ENCODE results near the gene KIAA0753.

Gene KIAA0753

DNA sequence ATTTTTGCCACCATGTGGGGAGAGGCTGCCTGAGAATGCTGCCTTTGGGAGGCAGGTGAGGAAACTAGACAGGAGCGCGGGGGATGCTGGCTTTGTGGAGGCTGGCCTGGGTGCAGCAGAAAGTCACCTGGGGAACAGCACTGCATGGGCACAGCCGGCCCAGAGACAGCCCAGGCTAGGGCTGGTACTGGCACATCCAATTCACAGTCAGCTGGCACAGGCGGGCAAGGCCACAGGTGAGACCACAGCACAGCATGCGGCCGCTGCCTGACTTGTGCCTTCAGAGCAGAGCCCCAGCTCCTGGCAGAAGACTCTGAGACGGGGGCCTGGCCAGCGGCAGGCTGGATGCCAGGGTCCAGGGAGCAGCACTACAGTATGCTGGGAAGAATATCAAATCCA, 67.5 kb downstream of the KIAA0753 start:
- H3K27me3 ChIP-seq (replicated peaks; ENCODE audit: control insufficient read depth, insufficient read depth, low read length), result no peaks in the 10 kb centered on the region
- H3K36me3 ChIP-seq (ENCODE audit: control insufficient read depth, insufficient read depth, low read length), result no peaks in the 10 kb centered on the region; the same call in 1 of the 2 replicates
- H3K4me3 ChIP-seq (replicated peaks; ENCODE audit: low read depth, low read length), result no peak overlapping the region
- DNase-seq (ENCODE audit: extremely low read depth, insufficient read length), result no peak
- TF ChIP-seq, protein P1, sequence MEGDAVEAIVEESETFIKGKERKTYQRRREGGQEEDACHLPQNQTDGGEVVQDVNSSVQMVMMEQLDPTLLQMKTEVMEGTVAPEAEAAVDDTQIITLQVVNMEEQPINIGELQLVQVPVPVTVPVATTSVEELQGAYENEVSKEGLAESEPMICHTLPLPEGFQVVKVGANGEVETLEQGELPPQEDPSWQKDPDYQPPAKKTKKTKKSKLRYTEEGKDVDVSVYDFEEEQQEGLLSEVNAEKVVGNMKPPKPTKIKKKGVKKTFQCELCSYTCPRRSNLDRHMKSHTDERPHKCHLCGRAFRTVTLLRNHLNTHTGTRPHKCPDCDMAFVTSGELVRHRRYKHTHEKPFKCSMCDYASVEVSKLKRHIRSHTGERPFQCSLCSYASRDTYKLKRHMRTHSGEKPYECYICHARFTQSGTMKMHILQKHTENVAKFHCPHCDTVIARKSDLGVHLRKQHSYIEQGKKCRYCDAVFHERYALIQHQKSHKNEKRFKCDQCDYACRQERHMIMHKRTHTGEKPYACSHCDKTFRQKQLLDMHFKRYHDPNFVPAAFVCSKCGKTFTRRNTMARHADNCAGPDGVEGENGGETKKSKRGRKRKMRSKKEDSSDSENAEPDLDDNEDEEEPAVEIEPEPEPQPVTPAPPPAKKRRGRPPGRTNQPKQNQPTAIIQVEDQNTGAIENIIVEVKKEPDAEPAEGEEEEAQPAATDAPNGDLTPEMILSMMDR (IDR thresholded peaks at IDR 0.05; ENCODE audit: insufficient read depth, low read length, poor library complexity, severe bottlenecking), result no peak

DNA sequence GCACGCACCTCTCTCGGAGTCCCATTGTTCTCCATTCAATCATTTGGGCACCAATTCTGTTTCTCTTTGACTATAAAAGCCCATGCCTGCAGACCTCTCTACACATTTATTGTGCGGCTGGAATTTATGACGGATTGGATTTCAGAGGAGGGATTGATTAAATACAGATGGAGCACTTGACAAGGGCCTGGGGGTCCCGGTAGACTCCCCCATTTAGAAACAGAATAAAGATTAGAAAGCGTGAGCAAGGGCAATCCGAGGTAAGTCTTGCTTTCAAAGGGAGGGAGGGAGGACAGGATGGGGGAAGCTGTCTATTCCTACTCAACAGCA, 69.1 kb downstream of the KIAA0753 start:
- Histone ChIP-seq H3K36me3 (ENCODE audit: control insufficient read depth, insufficient read depth, low read length) (no peaks in the 10 kb centered on the region; the same call in 1 of the 2 replicates), H3K4me3 (replicated peaks; ENCODE audit: low read depth, low read length) (no peak overlapping the region), H3K27me3 (replicated peaks; ENCODE audit: control insufficient read depth, insufficient read depth, low read length) (no peaks in the 10 kb centered on the region; the same call in 1 of the 2 replicates)
- no peak for DNase-seq (ENCODE audit: extremely low read depth, insufficient read length)
- TF ChIP-seq, protein P1 (IDR thresholded peaks at IDR 0.05; ENCODE audit: insufficient read depth, low read length, poor library complexity, severe bottlenecking), result no peak

DNA sequence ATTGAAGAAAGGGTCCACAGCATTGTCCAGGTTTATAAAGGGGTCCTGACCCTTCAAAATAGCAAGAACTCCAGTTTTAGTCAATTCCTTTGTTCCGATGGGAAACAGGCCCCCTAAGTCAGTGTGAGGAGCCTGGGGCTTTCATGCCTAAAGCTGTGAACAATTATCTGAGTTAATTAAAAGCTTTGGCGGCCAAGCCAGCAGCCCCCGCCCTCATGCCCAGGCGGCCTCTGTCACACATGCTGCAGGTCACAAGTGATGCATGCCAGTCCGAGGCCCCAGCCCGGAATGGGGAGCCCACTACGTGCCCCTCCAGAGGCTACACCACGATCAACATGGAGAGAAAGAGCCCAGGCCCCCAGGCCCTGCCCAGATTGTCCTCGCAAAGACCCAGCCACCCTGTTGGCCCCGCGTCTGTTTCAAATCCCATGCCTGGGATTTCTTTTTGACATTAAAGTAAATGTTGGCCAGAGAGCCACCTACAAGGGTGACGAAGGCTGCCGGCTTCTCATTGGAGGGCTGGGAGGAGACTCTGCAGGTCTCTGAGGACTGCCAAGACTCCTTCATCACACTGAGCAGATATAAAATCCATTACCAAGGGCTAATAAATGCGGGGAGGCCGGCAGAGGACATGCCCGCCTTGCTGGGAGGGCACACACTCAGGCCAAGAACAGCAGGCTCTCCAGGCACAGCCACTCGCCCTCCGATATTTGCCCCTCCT, 69.6 kb downstream of the KIAA0753 start:
- TF ChIP-seq, protein P1 (IDR thresholded peaks at IDR 0.05; ENCODE audit: insufficient read depth, low read length, poor library complexity, severe bottlenecking), result no peak
- H3K27me3 ChIP-seq (replicated peaks; ENCODE audit: control insufficient read depth, insufficient read depth, low read length), result no peaks in the 10 kb centered on the region; the same call in 1 of the 2 replicates
- no peak for DNase-seq (ENCODE audit: extremely low read depth, insufficient read length)
- H3K4me3 ChIP-seq (replicated peaks; ENCODE audit: low read depth, low read length), result no peak overlapping the region
- no peaks in the 10 kb centered on the region for H3K36me3 ChIP-seq (ENCODE audit: control insufficient read depth, insufficient read depth, low read length)

DNA sequence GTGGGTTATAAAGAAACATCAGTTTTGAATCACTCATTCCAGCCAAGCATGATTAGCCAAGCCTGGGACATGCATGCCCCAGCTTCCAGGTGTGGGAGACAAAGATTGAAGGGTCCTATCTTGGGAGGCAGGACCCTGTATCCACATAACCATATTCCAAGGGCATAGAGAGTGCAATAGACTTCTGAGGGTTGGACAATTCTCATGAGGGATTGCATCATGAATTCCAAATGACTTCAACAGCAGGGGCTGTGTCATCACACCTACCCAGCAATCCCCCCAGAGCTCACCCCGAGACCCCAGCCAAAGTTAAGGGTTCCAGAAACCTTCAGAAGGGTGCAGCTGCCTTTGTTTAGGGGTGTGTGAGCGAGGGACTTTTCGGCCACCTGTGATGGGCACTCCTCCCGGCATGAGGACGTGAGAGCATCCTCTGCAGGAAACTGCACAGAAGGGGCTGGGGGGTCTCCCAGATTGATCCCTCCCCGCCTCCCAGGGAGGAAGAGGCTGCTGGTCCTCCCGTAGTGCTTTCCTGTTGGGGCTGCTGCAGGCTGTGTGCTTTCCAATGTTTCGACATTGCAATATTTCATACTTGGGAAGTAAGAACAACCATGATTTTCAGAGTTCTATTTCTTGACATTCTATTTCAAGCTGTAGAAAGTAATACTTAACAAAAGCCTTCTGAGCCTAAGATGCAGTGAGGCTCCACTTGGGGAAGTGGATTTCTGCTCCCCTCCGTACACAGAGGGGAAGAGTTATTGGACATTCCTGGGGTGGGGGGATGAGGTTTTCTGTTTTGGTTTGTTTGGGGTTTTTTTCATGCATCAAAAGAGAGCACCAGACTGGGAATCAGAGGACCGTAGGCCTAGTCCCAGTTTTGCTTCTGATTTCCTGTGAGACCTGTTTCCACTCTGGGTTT, 70.9 kb downstream of the KIAA0753 start:
- no peak overlapping the region for H3K4me3 ChIP-seq (replicated peaks; ENCODE audit: low read depth, low read length)
- H3K27me3 ChIP-seq (replicated peaks; ENCODE audit: control insufficient read depth, insufficient read depth, low read length), result no peaks in the 10 kb centered on the region; the same call in 1 of the 2 replicates
- TF ChIP-seq, protein P1 (IDR thresholded peaks at IDR 0.05; ENCODE audit: insufficient read depth, low read length, poor library complexity, severe bottlenecking), result no peak
- no peaks in the 10 kb centered on the region for H3K36me3 ChIP-seq (ENCODE audit: control insufficient read depth, insufficient read depth, low read length)
- DNase-seq (ENCODE audit: extremely low read depth, insufficient read length), result no peak

DNA sequence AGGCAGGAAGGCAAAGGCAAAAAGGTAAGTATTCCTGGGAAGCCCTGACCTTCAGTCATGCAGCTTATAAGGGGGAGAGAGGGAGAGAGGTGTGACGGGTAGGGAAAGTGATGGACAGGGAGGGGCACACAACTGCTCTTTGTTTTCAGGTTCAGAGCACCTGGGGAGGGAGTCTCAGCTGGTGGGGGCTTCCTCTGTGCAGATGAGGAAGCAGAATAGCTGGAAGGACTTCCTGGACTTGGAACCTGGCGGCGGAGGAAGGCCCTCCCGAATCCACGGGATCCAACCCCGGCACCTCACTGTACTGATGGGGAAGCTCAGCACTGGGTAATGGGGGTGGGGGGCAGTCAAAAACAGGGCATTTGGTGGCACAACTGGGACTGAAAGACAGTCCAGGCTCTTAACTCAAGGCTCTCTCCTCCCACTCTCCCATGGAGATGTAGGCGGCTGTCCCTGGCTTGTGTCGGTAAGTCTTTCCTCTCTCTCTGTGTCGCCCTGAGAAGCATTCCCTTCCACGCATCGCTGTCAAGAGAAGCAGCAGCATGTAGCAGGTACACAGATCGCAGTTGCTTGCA, 72.2 kb downstream of the KIAA0753 start:
- DNase-seq (ENCODE audit: extremely low read depth, insufficient read length), result no peak
- TF ChIP-seq, protein P1 (IDR thresholded peaks at IDR 0.05; ENCODE audit: insufficient read depth, low read length, poor library complexity, severe bottlenecking), result no peak
- Histone ChIP-seq H3K27me3 (replicated peaks; ENCODE audit: control insufficient read depth, insufficient read depth, low read length) (no peaks in the 10 kb centered on the region; the same call in 1 of the 2 replicates), H3K4me3 (replicated peaks; ENCODE audit: low read depth, low read length) (no peak overlapping the region), H3K36me3 (ENCODE audit: control insufficient read depth, insufficient read depth, low read length) (no peaks in the 10 kb centered on the region)

All from GM06990 (cell line).